NCI-H187 (cell line): ENCODE measurements around the gene CCDC88C.
"Not testable (repeated sequence)": the region's sequence is repeated elsewhere in the genome, so short reads cannot be mapped to it uniquely, and the experiment has no call there.

Experiments used
- DNase-seq, 2 experiments: peaks; one replicate each; lab custom pipeline; 2025; lab: John Stamatoyannopoulos, UW

The CCDC88C gene

GRCh38 chr14:91417120-91417982, at the start of gene CCDC88C:
CCDC88C (minus strand) TSS chr14:91417820; CDS start chr14:91417690, 130 bp downstream.
- peak; percentile 57 to 83 for DNase-seq

GRCh38 chr14:91466192-91466591, 48.6 kb upstream of the CCDC88C start:
- DNase-seq: no peak

- no peak for DNase-seq
Measured at GRCh38 chr14:91464615-91465205, 47.1 kb upstream of the CCDC88C start.

- no peak for DNase-seq
Measured at GRCh38 chr14:91458612-91459011, 41.0 kb upstream of the CCDC88C start.

- DNase-seq: no peak
Measured at GRCh38 chr14:91456283-91456682, 38.7 kb upstream of the CCDC88C start.

- DNase-seq: no peak
Measured at GRCh38 chr14:91454580-91454979, 37.0 kb upstream of the CCDC88C start.

- DNase-seq: no peak
Measured at GRCh38 chr14:91454155-91454554, 36.5 kb upstream of the CCDC88C start.

- DNase-seq: no peak
Measured at GRCh38 chr14:91453744-91454143, 36.1 kb upstream of the CCDC88C start.

GRCh38 chr14:91444335-91445020, 26.9 kb upstream of the CCDC88C start:
- no peak for DNase-seq

- no peak for DNase-seq
Measured at GRCh38 chr14:91439345-91439744, 21.7 kb upstream of the CCDC88C start.

- DNase-seq: no peak
Measured at GRCh38 chr14:91438845-91439244, 21.2 kb upstream of the CCDC88C start.

GRCh38 chr14:91436266-91436665, 18.6 kb upstream of the CCDC88C start:
- not testable (repeated sequence) for DNase-seq

GRCh38 chr14:91429385-91429784, 11.8 kb upstream of the CCDC88C start:
- DNase-seq: no peak

GRCh38 chr14:91428931-91429330, 11.3 kb upstream of the CCDC88C start:
- not testable (repeated sequence) for DNase-seq

GRCh38 chr14:91425531-91425944, 7.9 kb upstream of the CCDC88C start:
- DNase-seq: not testable (repeated sequence)

- DNase-seq: no peak
Measured at GRCh38 chr14:91424813-91425530, 7.4 kb upstream of the CCDC88C start.

GRCh38 chr14:91420686-91421085, 3.1 kb upstream of the CCDC88C start:
- no peak for DNase-seq

GRCh38 chr14:91419451-91419850, 1.8 kb upstream of the CCDC88C start:
- DNase-seq: no peak

GRCh38 chr14:91419044-91419397, 1.4 kb upstream of the CCDC88C start:
- no peak for DNase-seq

GRCh38 chr14:91418387-91419043, 895 bp upstream of the CCDC88C start:
- peak; percentile 35 to 59 for DNase-seq

- DNase-seq: peak; percentile 52 to 55
Measured at GRCh38 chr14:91417983-91418386, 365 bp upstream of the CCDC88C start.

GRCh38 chr14:91416744-91417119, 888 bp downstream of the CCDC88C start:
- DNase-seq: no peak
